Measurements from ENCODE around the gene CTXN2.

The CTXN2 gene

DNA sequence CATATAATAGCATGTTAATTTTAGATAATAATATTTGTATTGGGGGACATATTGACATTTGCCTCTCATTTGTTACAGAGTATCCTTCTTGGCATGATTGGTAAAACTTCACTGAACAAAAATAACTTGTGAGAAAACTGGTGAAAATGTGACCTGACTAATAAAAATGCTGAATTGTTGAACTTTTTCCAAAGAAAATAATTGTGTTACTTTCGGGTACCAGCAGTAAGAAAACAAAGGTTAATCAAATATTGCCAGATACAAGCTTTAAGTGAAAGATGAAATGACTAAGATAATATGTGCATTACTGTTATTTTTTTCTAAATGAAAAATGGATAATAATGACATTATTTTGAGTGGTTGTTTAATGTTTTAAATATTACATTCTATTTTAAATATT is 29.8 kb downstream of the CTXN2 start:
- TF ChIP-seq CTCF (IDR thresholded peaks at IDR 0.05; ENCODE audit: low read depth, low read length): no peak
- DNase-seq (ENCODE audit: extremely low read depth, low read depth): no peak

DNA sequence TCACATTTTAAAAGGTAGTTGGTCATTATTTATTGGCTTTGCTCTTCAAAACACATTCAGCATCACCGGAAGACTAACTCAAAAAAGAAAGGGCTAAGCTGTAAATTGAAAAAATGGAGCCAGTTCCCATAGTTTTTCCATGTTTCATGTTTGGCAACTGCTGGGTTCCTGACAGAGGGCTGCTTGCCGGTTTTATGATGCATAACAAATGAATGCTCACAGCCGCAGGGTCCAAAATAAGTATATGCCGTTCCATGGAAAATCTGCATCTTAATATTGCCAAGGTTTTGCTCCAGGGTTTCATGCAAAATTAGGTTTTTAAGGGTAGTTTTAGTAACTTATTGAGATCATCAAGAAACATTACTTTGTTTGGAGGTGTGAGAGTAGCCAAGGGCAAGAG is 30.4 kb downstream of the CTXN2 start:
- TF ChIP-seq CTCF (IDR thresholded peaks at IDR 0.05; ENCODE audit: low read depth, low read length): no peak
- DNase-seq (ENCODE audit: extremely low read depth, low read depth): no peak

DNA sequence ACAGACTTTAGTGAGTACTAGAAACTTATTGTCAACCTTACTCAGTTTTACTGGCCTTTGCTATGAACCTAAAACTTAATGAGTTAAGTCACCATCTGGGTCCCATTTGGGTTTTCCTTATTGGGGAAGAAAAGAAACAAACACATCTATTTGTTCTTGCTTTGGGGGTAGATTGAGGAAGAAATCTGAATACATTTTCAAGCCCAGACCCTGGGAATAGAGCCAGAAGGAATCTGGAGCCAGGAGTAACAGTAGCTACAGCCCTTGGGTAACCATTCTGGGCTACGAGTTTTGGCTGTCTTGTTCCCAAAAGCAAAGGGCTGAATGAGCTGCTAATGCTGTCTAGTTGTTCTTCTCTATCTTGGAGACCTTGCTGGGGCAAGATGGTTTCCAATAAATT is 31.2 kb downstream of the CTXN2 start:
- TF ChIP-seq CTCF (IDR thresholded peaks at IDR 0.05; ENCODE audit: low read depth, low read length): no peak

GRCh38 chr15:48225771-48226170 is 34.3 kb downstream of the CTXN2 start:
- DNase-seq (ENCODE audit: extremely low read depth, low read depth): no peak
- no peak for TF ChIP-seq CTCF (IDR thresholded peaks at IDR 0.05; ENCODE audit: low read depth, low read length)

More for the DNA sequence above, 31.2 kb downstream of the CTXN2 start:
- DNase-seq (ENCODE audit: extremely low read depth, low read depth): no peak

- no peak for DNase-seq (ENCODE audit: extremely low read depth, low read depth)
- no peak for TF ChIP-seq CTCF (IDR thresholded peaks at IDR 0.05; ENCODE audit: low read depth, low read length)
Measured at GRCh38 chr15:48230498-48230897, 39.0 kb downstream of the CTXN2 start.

DNA sequence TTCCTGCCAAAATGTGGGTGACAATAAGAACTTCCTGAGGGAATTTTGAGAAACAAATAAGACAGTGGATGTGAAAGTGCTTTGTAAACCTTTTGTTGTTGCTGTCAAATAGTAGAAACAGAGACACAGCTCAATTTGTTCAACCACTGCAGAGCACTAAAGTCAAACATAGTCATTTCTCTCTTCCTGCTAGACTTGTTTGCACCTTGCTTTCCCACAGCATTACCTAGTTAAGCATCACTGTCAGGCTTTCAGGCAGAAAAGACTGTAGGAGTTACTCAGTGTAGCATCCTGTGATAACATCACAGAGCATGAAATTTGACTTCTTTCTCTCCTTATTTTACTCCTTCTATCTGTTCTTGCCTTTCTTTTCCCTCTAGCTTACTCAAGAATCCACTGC is 41.8 kb downstream of the CTXN2 start:
- no peak for DNase-seq (ENCODE audit: extremely low read depth, low read depth)
- no peak for TF ChIP-seq CTCF (IDR thresholded peaks at IDR 0.05; ENCODE audit: low read depth, low read length)

DNA sequence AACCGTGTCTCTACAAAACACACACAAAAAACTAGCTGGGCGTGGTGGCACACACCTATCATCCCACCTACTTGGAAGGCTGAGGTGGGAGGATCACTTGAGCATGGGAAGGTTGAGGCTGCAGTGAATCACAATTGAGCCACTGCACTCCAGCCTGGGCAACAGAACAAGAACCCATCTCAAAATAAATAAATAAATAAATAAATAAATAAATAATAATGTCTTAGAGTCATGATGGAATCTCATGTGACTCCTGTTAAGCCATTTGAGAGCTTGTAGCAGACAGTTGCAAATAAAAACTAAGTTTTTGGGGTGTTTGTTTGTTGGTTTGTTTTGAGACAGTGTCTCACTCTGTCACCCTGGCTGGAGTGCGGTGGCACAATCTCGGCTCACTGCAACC is 47.9 kb downstream of the CTXN2 start:
- TF ChIP-seq CTCF (IDR thresholded peaks at IDR 0.05; ENCODE audit: low read depth, low read length): no peak
- no peak for DNase-seq (ENCODE audit: extremely low read depth, low read depth)

Data from AG09319 (cell line).